Urothelium cell line (cell line): Measurements from ENCODE around the gene GABPA.
"Not testable (repeated sequence)": the region's sequence is repeated elsewhere in the genome, so short reads cannot be mapped to it uniquely, and the experiment has no call there.

Experiments used
- DNase-seq: peaks from one replicate; pipeline ENCODE4 v3.0.0; 2011; ENCODE audit warnings: low spot score, mixed read lengths
- FAIRE-seq: peaks from 2 replicates; lab custom pipeline; 2011; peaks lifted over from hg19 to GRCh38; lab: Jason Lieb, UNC

The GABPA gene

DNA sequence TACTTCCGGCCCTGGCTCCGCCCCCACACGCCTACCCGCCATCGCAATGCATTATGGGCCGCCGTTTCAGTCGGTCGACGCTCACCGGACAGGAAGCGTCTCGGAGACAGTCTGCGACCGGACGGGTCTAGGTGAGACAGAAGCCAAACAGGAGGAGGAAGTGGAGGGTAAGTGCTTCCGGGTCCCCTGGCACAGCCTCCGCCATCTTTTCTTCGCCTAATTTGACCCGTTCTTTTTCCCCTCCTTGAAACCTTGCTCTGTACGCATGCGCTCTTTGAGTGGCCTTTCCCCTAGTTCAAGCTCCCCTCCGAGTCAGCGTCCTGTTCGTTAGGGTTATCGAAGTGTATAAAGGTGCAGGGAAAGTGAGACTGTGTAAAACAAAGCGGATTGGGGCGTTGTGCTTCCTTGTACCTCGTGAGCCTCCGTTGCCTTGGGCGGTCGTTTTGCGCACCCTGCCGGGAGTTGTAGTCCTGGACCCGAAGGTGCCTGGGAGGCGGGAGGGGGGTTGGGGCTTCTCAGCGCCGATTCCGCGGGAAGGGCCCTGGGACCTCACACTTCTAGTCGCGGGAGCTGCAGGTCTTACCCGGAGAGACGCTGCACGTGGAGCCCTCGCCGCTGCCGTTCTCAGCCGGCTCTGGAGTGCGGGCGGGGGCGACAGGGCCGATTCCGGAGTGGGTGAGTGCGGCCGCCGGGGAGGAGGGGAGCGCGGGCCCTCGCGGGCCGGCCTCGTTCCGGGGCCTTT lies at the start of gene GABPA, which contains the start of gene ATP5PF:
TSS of gene GABPA (plus strand) at position 69 of the 742 bp plus-strand sequence. CDS start 6,627 bp downstream, outside the sequence.
TSS of gene ATP5PF (minus strand) at position 1 of the 742 bp plus-strand sequence. CDS start 5,110 bp downstream, outside the sequence.
- FAIRE-seq (peak; percentile 74), DNase-seq (peak; percentile 92)

DNA sequence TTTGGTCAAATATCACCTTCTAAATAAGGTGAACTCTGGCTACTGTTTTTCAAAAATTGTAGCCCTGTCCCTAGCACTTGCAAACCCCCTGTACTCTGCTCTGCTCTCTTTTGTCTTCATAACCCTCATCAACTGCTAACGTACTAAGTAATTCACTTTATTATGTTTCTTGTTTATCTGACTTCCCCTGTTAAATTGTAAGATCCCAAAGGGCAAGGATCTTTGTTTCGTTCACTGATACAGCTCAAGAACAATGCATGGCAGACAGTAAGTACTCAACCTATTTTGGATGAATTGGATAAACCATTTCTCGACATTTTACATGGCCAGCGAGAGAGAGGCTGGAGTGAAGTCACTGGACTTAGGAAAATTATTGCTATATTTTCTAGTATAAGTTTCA lies 47.0 kb upstream of the GABPA start:
- DNase-seq, result no peak
- no peak for FAIRE-seq

DNA sequence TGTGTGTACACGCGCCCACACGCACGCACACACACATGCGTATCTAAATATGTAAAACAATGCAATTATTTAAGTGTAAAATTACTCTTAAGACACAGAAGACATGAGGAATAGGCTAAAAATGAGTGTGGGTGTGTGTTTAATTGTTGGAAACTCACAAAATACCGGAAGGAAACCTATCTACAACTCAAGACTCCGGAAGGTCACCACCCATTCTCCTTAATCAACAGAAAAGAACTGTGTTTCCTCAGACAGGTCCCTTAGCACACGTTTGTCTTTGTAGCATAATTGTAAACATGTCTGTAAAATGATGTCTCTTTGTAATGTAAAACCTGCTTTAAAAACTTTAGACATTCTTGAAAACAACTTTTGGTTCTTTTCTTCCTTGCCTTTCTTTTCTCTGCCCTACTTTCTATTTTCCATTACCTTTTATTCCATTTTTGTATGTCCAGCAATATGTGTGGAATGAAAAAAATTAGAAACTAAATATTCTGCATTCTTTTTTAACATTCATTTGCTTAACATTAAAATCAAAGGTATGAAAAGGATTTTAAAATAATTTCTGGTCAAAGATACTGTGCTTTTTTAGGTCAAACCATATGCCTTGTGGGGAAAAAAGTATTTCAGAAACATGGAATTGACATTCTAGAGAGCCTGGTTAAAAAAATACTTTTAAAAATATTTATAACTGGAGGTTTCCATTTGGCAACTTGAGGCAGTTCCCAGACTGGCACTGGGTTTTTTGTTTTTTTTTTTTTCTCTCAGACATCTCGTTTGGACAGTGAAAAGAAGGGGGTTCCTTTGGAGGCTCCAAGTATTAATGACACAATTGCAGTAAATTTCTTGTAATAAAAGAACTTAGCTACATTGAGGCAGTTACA lies 46.3 kb upstream of the GABPA start:
- DNase-seq, result no peak

DNA sequence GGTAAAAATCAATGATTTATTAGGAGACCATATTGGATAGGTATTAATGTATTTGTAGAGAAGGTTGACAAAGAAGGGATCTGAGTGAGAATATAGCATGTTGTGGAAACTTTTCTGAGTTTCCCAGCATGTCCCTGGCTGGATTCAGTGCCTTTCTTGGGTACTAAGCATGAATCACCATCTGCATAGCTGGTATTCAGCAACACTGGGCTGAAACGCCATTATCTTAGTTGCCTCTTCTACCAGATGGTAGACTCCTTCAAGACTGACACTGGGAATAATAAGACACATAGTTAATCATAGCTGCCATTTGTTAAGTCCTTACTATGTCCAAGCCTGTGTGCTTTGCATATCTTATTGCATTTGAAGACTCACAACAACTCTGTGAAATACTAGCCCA lies 45.5 kb upstream of the GABPA start:
- FAIRE-seq (no peak), DNase-seq (no peak)

More for the DNA sequence above, 46.3 kb upstream of the GABPA start:
- no peak for FAIRE-seq

DNA sequence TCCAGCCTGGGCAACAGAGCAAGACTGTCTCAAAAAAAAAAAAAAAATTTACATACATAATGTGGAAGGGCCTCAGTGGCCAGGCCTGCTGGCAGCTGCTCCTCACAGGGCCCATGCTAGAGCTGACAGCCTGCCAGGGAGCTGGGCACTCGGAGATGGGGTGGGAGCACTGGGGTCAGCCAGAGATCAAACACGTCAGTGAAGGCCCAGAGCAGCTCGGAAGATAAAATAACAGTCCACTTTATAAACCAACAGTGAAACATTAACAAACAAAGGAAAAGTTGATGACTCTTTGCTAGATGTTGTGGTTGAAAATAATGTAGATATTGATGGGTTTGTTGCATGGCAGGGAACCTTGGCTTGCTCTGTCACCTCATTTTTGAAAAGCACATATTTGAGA lies 42.8 kb upstream of the GABPA start:
- FAIRE-seq, result no peak
- no peak for DNase-seq

DNA sequence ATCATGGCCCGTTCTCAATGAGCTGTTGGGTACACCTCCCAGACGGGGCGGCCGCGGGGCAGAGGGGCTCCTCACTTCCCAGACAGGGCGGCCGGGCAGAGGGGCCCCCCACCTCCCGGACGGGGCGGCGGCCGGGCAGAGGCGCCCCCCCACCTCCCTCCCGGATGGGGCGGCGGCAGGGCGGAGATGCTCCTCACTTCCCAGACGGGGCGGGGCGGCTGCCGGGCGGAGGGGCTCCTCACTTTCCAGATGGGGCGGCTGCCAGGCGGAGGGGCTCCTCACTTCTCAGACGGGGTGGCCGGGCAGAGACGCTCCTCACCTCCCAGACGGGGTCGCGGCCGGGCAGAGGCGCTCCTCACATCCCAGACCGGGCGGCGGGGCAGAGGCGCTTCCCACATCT lies 39.3 kb upstream of the GABPA start:
- not testable (repeated sequence) for DNase-seq, FAIRE-seq

DNA sequence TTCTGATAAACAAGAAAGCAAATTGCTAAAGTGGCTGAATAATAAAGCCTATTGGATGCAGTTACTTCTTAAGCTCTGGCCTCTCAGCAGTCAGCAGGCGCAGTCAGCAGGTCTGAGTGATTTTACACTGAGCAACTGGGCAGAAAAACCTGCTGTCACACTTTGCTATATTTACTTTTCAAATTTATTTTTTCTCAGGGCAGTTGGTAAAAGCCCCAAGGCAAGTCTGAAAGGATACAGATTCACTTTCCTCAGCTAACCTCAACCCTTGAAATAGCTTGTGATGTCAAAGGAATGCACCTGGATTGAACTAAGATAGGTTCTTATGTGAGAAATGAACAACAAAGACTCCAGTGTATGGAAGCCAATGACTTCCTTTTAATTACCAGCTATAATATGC lies 34.0 kb upstream of the GABPA start:
- DNase-seq, result no peak
- no peak for FAIRE-seq

DNA sequence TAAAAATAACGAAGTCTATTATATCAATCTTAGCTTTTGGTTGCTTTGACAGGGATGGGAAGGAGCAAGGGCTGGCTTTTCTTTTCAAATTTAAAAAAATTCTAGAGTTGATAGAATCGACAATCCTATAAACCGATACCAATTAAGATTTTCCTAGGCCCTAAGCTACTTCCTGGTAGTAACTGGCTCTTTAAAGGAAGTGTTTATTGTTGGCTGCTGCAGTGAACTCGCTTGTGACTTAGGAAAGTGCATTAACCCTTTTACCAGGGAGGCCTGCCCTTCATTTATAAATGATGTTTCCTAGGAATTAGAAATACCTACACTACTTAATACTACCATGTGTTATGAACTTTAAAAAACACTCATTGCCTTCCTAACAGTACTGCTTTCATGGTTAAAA lies 33.2 kb upstream of the GABPA start:
- DNase-seq, result no peak
- no peak for FAIRE-seq

DNA sequence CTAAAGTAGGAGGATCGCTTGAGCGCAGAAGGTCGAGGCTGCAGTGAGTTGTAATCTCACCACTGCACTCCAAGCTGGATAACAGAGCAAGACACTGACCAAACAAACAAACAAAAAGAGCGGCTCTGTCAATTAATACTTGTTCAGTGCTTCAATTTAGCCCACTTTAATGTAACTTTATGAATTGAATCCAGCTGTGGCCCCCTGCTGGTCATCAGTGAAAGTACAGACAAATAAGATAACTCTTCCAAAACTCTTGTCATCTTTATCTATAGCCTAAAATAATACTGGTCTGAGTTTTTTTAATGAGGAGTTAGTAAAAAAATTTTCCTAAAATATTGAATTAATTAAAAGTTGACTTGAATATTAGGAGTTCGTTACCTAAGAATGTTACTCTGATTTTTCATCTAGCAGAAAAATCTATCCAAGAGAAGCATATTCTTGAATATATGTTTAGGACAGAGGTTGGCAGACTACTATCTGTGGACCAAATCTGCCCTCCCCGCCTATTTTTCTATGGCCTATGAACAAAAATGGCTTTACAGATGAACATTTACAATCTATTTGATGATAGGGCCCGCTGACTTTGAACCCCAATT lies 26.2 kb upstream of the GABPA start:
- peak; percentile 32 for DNase-seq
- no peak for FAIRE-seq

DNA sequence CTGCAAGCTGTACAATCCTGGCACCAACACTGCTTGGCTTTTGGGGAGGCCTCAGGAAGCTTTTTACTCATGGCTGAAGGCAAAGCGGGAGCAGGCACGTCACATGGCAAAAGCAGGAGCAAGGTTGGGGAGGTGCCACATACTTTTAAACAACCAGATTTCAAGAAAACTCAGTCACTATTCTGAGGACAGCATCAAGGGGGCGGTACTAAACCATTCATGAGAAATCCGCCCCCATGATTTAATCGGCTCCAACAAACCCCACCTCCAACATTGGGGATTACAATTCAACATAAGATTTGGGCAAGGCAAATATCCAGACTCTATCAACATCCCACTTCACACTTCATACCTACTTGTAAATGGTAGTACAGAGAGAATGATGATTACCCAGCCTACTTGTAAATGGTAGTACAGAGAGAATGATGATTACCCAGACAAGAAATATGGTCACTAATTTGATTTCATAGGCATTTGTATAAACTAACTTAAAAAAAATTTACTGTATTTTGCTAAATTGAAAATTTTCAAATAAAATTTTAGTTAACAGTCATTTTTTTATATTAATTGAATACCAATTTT lies 25.0 kb upstream of the GABPA start:
- FAIRE-seq, result no peak
- no peak for DNase-seq

DNA sequence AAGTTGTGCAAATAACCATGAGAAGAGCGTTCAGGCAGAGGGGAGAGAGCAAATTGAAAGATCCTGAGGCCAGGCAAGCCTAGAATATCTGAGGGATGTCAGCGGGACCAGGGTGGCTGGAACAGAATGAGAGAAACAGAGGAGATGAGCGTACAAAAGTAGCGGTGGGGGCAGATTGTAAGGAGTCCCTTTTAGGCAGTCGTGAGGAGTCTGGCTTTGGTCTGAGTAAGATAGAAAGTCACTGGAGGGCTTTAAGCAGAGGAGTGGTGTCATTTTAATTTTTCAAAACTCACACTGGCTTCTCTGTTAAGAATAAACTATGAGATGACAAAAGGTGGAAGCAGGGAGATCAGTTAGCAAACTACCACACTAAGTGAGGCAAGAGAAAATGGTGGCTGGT lies 24.2 kb upstream of the GABPA start:
- DNase-seq (no peak), FAIRE-seq (no peak)

DNA sequence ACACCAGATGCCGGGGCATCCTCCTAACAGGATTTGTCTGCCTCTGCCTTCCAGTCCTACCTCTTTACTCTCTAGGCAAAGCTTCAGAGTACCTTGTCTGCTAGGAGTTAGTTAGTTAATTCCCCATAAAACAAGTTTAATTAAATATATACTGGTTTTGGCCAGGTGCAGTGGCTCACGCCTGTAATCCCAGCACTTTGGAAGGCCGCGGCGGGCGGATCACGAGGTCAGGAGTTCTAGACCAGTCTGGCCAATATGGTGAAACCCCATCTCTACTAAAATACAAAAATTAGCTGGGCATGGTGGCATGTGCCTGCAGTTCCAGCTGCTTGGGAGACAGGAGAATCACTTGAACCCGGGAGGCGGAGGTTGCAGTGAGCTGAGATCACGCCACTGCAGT lies 20.7 kb upstream of the GABPA start:
- not testable (repeated sequence) for FAIRE-seq, DNase-seq

DNA sequence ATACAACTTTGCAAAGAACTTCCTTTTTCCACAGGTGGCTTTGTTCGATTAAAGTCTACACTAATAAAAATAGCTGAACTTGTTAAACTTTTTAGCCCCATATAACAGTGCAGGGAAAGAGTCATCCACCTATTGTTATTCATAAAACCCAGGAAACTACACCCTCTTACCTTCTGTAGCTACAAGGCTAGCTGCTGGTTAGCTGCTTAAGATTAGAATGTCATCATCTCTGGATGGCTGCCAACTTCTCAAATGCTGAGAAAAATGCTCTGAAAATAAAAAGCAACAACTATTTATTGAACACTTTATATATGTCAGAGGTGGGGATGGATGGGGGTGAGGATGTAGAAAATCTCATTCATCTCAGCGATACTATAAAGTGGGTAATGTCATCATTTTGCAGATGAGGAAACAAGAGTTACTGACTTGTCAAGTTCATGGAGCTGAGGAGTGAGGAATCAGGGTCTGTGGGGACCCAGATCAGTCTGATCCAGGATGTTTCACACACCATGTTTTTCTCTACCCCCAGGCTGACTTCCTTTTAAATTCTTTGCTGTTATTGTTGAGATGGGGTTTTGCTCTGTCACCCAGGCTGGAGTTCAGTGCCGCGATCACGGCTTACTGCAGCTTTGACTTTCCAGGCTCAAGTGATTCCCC lies 17.2 kb upstream of the GABPA start:
- DNase-seq (no peak), FAIRE-seq (no peak)

DNA sequence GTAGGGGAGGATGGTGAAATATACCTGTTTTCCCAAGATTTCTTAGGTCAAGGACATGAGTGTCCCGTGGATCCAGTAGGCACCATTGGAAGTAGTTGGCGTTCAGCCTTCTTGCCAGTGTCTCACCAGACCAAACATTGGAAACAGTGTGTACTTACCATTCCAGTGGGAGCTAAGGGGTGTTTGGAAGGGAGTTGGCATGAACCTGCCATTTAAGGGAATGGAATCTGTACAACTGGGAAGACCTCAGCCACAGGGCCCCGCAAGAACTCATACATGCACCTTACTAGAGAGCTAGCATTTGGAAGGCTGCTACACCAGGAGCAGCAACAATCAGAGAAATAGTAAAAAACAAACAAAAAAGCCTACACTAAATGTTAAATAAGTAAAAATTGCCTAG lies 12.8 kb upstream of the GABPA start:
- FAIRE-seq, result no peak
- no peak for DNase-seq

DNA sequence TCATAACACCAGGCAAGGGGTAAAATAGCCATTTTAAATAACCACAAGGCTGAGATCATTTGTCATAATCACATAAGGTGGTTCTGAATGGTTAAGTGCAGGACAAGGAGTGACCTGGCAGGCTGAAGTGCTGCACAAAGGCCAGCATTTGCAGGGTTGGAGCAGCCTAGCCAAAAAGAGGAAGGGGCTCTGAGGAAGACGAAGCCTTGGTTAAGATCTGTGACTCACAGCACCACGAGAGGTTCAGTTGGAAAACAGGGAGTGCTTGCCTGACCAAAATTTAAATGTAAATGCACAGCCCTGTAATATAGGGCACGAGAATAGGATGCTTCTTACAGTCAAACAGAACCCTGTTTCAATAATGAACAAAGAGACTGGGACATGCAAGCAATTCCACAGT lies 12.1 kb upstream of the GABPA start:
- no peak for DNase-seq
- FAIRE-seq, result no peak

DNA sequence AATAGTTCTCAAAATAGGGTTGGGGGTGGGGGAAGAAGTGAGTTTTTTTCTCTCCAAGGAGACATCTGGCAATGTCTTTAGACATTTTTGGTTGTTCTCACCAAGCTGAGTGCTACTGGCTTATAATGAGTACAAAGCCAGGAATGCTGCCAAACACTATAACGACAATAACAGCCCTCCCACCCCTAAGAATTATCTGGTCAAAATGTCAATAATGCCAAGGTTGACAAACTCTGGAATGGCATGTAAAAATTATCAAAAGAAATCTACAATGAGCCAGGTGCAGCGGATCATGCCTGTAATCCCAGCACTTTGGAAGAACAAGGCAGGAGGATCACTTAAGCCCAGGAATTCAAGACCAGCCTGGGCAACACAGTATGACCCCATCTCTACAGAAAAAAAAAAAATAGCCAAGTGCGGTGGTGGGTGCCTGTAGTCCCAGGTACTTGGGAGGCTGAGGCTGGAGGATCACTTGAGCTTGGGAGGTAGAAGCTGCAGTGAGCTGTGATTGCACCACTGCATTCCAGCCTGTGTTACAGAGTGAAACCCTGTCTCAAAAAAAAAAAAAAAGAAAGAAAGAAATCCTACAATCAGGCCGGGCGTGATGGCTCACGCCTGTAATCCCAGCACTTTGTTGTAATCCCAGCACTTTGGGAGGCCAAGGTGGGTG lies 2.5 kb upstream of the GABPA start:
- no peak for FAIRE-seq

DNA sequence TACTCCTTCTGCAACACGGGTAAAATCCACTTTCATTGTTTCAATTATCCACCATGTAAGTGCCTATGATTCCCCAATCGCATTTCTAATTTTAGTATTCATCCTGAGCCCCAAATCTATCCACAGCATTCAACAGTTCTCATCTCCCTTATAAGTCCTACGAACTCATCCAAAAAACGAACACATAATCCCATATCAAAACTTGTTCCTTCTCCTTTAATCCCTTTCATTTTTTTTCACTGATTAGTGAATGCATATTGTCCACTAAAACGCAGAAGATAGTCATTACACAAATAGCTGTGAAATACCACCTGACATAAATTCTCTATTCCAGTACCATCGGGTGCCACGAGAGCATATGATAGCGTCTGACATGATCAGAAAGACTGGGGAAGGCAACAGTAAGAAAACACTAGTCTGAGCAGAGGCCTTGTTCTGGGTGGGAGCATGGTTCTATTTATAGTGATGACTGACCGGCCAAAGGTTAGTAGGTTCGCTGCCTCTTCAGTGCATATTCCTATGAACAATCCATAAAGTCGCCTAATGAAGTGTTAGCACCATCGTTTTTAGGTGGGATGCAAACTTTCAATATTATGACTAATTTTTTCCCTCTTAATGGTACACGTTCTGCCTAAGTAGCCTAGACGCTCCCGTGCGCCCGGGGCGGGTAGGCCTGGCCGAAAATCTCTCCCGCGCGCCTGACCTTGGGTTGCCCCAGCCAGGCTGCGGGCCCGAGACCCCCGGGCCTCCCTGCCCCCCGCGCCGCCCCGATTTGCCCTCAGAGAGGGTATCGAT lies 716 bp upstream of the GABPA start:
- FAIRE-seq (no peak), DNase-seq (no peak)

More for the DNA sequence above, 2.5 kb upstream of the GABPA start:
- no peak for DNase-seq

DNA sequence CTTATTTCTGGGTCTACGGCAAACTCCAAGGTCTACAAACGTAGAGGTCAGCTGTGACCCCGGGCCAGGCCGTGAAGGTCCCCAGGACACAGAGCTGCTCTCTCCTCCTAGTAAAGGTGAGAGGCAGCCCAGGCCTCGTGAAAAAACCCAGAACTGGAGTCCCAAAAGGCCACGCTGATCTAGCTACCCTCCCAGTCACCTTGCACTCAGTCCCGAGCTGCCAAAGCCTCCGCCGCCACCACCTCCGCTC lies 193 bp upstream of the GABPA start:
- DNase-seq, result no peak
- no peak for FAIRE-seq
